Caco-2 (cell line): ENCODE results near the gene ANKRD50. TPM values are rescaled to one million over a fixed set of nuclear protein-coding genes. Genes with fewer than 3 reads are reported as not detected.

Experiments used
- BruUV-seq: library from RNA; stranded (reverse); fragments of 400-500 nt; replicated peaks from 2 replicates; lab custom pipeline; 2021; lab: Mats Ljungman, UMichigan
- CTCF ChIA-PET: fragments of 300-600 bp; sonication (Branson Sonifier 250); formaldehyde crosslinking; loops from one replicate; lab custom pipeline; 2022; ENCODE audit warnings: antibody characterized with exemption; lab: Charles Lee
- POLR2A ChIA-PET: fragments of 300-600 bp; sonication (Branson Sonifier 250); formaldehyde crosslinking; loops from one replicate; lab custom pipeline; 2022; ENCODE audit warnings: antibody characterized with exemption; lab: Charles Lee
- DNase-seq, 2 experiments: peaks; one replicate each; pipeline versions ENCODE4 v3.0.0 to v3.0.0-alpha.2; 2020 to 2022
- H3K27me3 ChIP-seq: replicated peaks from 2 replicates; pipeline ENCODE4 v1.6.0; 2011; ENCODE audit warnings: low read length; ENCODE audit not compliant: control insufficient read depth, insufficient read depth
- H3K36me3 ChIP-seq: 2 replicates; pipeline ENCODE4 v1.5.1; 2011; ENCODE audit warnings: low read length; ENCODE audit not compliant: control insufficient read depth, insufficient read depth
- H3K4me1 ChIP-seq: fragments of 250-450 bp; sonication (Bioruptor Pico); 2 replicates; pipeline ENCODE4 v1.5.1; 2020; ENCODE audit warnings: mild to moderate bottlenecking
- H3K4me3 ChIP-seq: 2 replicates; pipeline ENCODE4 v1.5.1; 2011; ENCODE audit warnings: low read depth, mild to moderate bottlenecking, control low read depth, low read length
- H3K9me3 ChIP-seq: fragments of 250-450 bp; sonication (Bioruptor Pico); 2 replicates; pipeline ENCODE4 v1.5.1; 2020; ENCODE audit warnings: mild to moderate bottlenecking, moderate library complexity
- H3K27ac Mint-ChIP-seq: one replicate; pipeline ENCODE4 v1.8.0; 2022; ENCODE audit warnings: mixed read lengths; ENCODE audit not compliant: unreplicated experiment
- H3K27me3 Mint-ChIP-seq: one replicate; pipeline ENCODE4 v1.8.0; 2022; ENCODE audit warnings: mixed read lengths; ENCODE audit not compliant: insufficient read depth, unreplicated experiment
- H3K36me3 Mint-ChIP-seq: one replicate; pipeline ENCODE4 v1.8.0; 2022; ENCODE audit warnings: mild to moderate bottlenecking, mixed read lengths; ENCODE audit not compliant: insufficient read depth, unreplicated experiment
- H3K4me1 Mint-ChIP-seq: one replicate; pipeline ENCODE4 v1.8.0; 2022; ENCODE audit warnings: low read depth, mixed read lengths; ENCODE audit not compliant: unreplicated experiment
- H3K4me3 Mint-ChIP-seq: one replicate; pipeline ENCODE4 v1.8.0; 2022; ENCODE audit warnings: mild to moderate bottlenecking, moderate library complexity, mixed read lengths; ENCODE audit not compliant: unreplicated experiment
- H3K9me3 Mint-ChIP-seq: one replicate; pipeline ENCODE4 v1.8.0; 2022; ENCODE audit warnings: mixed read lengths; ENCODE audit not compliant: unreplicated experiment
- CTCF ChIP-seq, 2 experiments: fragments of 200-600 bp in 1 of 2; IDR thresholded peaks; 1 replicate in 1 of 2; 2 replicates in 1 of 2; pipeline versions ENCODE4 v1.5.1 to v1.8.0; 2011 to 2022; ENCODE audit warnings: antibody characterized with exemption in 1 of 2, control low read depth in 1 of 2, inconsistent platforms in 1 of 2, low read depth in 1 of 2, low read length in 1 of 2, mild to moderate bottlenecking in 1 of 2, moderate library complexity in 1 of 2; ENCODE audit not compliant: insufficient read depth in 1 of 2, severe bottlenecking in 1 of 2, unreplicated experiment in 1 of 2
- intact Hi-C: fragments of 100-400 bp; cut with micrococcal nuclease; formaldehyde crosslinking; loops from one replicate; pipeline ENCODE4 v1.10.0; 2022; ENCODE audit not compliant: unreplicated experiment
- total RNA-seq: library from RNA; stranded (reverse); gene quantifications from 2 replicates; pipeline ENCODE4 v1.2.3, GENCODE V29; 2022

The ANKRD50 gene
- total RNA-seq, 1 experiment from 2014 or later: 7.0 TPM

DNA sequence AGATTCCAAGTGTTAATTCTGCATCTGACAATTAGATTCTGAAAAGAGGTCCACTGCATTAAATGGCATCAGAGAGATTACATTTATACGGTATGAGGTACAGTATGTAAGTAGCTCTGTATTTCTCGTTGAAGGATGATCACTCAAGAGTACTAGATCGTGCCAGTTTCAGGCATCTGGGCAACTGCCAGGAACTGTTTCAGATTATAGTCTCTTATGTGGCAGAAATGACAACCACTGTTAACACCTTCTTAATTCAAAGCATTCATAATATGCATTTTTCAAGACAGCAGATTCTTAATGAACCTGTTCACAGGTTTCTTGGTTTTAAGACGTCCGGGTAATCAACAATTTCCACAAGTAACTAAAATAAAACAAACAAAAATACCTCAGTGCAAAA is 1.6 kb downstream of the ANKRD50 start:
- ChIA-PET POLR2A (interaction anchor here (0.7 kb wide), 1 partner anchor 205 kb away, joined by 7 read pairs; no protein-coding TSS in a partner anchor), CTCF (interaction anchor here (0.5 kb wide), 1 partner anchor 280 kb away, joined by 3 read pairs; no protein-coding TSS in a partner anchor)
- no peaks in the 10 kb centered on the region for H3K27me3 Mint-ChIP-seq
- peaks cover 7% of the 10 kb centered on the region for H3K36me3 Mint-ChIP-seq
- no peaks in the 10 kb centered on the region for H3K9me3 Mint-ChIP-seq
- no peak for DNase-seq
- no TSS peak for BruUV-seq
- intact Hi-C loops: loop anchor here (5.0 kb wide), 2 partner anchors 69 to 229 kb away; no protein-coding TSS in a partner anchor
- Histone ChIP-seq H3K27me3 (no peaks in the 10 kb centered on the region), H3K9me3 (no peaks in the 10 kb centered on the region), H3K4me3 (peak overlapping the region; percentile 82; the same call in 1 of the 2 replicates), H3K36me3 (no peaks in the 10 kb centered on the region), H3K4me1 (peaks cover 9% of the 10 kb centered on the region)
- H3K4me1 Mint-ChIP-seq: no peaks in the 10 kb centered on the region
- H3K4me3 Mint-ChIP-seq: no peak overlapping the region
- no peak overlapping the region for H3K27ac Mint-ChIP-seq
- no peak for TF ChIP-seq CTCF (IDR thresholded peaks at IDR 0.05; ENCODE audit: insufficient read depth in 1 of 2, low read depth in 1 of 2, low read length in 1 of 2, severe bottlenecking in 1 of 2, unreplicated experiment in 1 of 2)

- H3K27me3 Mint-ChIP-seq: no peaks in the 10 kb centered on the region
- BruUV-seq: no TSS peak
- H3K4me3 ChIP-seq: no peak overlapping the region
These were observed 2.4 kb downstream of the ANKRD50 start for GRCh38 chr4:124710015-124710741.

More at GRCh38 chr4:124710015-124710741, 2.4 kb downstream of the ANKRD50 start:
- no peaks in the 10 kb centered on the region for H3K9me3 Mint-ChIP-seq
- H3K4me1 Mint-ChIP-seq: no peaks in the 10 kb centered on the region
- no peak for TF ChIP-seq CTCF (IDR thresholded peaks at IDR 0.05; ENCODE audit: insufficient read depth in 1 of 2, low read depth in 1 of 2, low read length in 1 of 2, severe bottlenecking in 1 of 2, unreplicated experiment in 1 of 2)
- DNase-seq: no peak
- Histone ChIP-seq H3K27me3 (no peaks in the 10 kb centered on the region), H3K9me3 (no peaks in the 10 kb centered on the region), H3K4me1 (peaks cover 16% of the 10 kb centered on the region), H3K36me3 (no peaks in the 10 kb centered on the region)
- H3K27ac Mint-ChIP-seq: no peak overlapping the region
- H3K4me3 Mint-ChIP-seq: no peak overlapping the region
- peaks cover 7% of the 10 kb centered on the region for H3K36me3 Mint-ChIP-seq
- intact Hi-C loops: loop anchor here (5.0 kb wide), 2 partner anchors 68 to 228 kb away; no protein-coding TSS in a partner anchor
- ChIA-PET POLR2A (no interaction called here), CTCF (no interaction called here)
